Mononuclear cell (primary cell): Measurements from ENCODE around the gene JAM3. TPM values are rescaled to one million over a fixed set of nuclear protein-coding genes. Genes with fewer than 3 reads are reported as not detected.
"Not testable (repeated sequence)": the region's sequence is repeated elsewhere in the genome, so short reads cannot be mapped to it uniquely, and the experiment has no call there.

Source experiments
- H3K27me3 ChIP-seq: 2 replicates; pipeline ENCODE4 v1.6.0; 2011; ENCODE audit warnings: low read length, control low read depth; ENCODE audit not compliant: insufficient read depth
- H3K4me1 ChIP-seq: 2 replicates; pipeline ENCODE4 v1.5.1; 2011; ENCODE audit warnings: mild to moderate bottlenecking, low read length, control low read depth; ENCODE audit not compliant: insufficient read depth
- H3K4me3 ChIP-seq: 2 replicates; pipeline ENCODE4 v1.5.1; 2011; ENCODE audit warnings: mild to moderate bottlenecking, low read length, moderate library complexity
- H3K9me3 ChIP-seq: 2 replicates; pipeline ENCODE4 v1.5.1; 2011; ENCODE audit warnings: low read depth, mild to moderate bottlenecking, control low read depth, low read length
- total RNA-seq: library from RNA; depleted of rRNA; stranded (reverse); fragments of >200 nt; gene quantifications from one replicate; pipeline ENCODE4 v1.2.3, GENCODE V29; 2012

JAM3 gene
- total RNA-seq, 1 donor = 13.1 TPM

GRCh38 chr11:134065381-134065780 lies 3.5 kb upstream of the JAM3 start:
- peaks cover 26% of the 10 kb centered on the region for H3K27me3 ChIP-seq
- H3K4me1 ChIP-seq = no peaks in the 10 kb centered on the region
- H3K9me3 ChIP-seq = no peaks in the 10 kb centered on the region
- H3K4me3 ChIP-seq = no peak overlapping the region

GRCh38 chr11:134066943-134067885 lies 1.7 kb upstream of the JAM3 start:
- no peaks in the 10 kb centered on the region for H3K9me3 ChIP-seq
- no peak overlapping the region for H3K4me3 ChIP-seq
- H3K27me3 ChIP-seq = peaks cover 30% of the 10 kb centered on the region
- no peaks in the 10 kb centered on the region for H3K4me1 ChIP-seq

- Histone ChIP-seq H3K4me1 (no peaks in the 10 kb centered on the region), H3K27me3 (peaks cover 30% of the 10 kb centered on the region), H3K9me3 (no peaks in the 10 kb centered on the region), H3K4me3 (peak overlapping the region; percentile 40)
Observed at GRCh38 chr11:134069426-134070341, 812 bp downstream of the JAM3 start.

- Histone ChIP-seq H3K27me3 (peaks cover 30% of the 10 kb centered on the region), H3K4me3 (no peak overlapping the region), H3K4me1 (no peaks in the 10 kb centered on the region), H3K9me3 (no peaks in the 10 kb centered on the region)
Observed at GRCh38 chr11:134070342-134070845, 1.5 kb downstream of the JAM3 start.

GRCh38 chr11:134071306-134071705 lies 2.4 kb downstream of the JAM3 start:
- no peaks in the 10 kb centered on the region for H3K9me3 ChIP-seq
- H3K4me1 ChIP-seq = no peaks in the 10 kb centered on the region
- peaks cover 30% of the 10 kb centered on the region for H3K27me3 ChIP-seq
- no peak overlapping the region for H3K4me3 ChIP-seq

- Histone ChIP-seq H3K4me1 (no peaks in the 10 kb centered on the region), H3K4me3 (no peak overlapping the region), H3K27me3 (peaks cover 30% of the 10 kb centered on the region), H3K9me3 (no peaks in the 10 kb centered on the region)
Observed at GRCh38 chr11:134071766-134072402, 3.0 kb downstream of the JAM3 start.

GRCh38 chr11:134072844-134073243 lies 4.0 kb downstream of the JAM3 start:
- Histone ChIP-seq H3K9me3 (no peaks in the 10 kb centered on the region), H3K27me3 (peaks cover 22% of the 10 kb centered on the region), H3K4me3 (no peak overlapping the region), H3K4me1 (no peaks in the 10 kb centered on the region)

- H3K4me1 ChIP-seq = no peaks in the 10 kb centered on the region
- no peak overlapping the region for H3K4me3 ChIP-seq
- no peaks in the 10 kb centered on the region for H3K9me3 ChIP-seq
- peaks cover 13% of the 10 kb centered on the region for H3K27me3 ChIP-seq
Observed at GRCh38 chr11:134074346-134074745, 5.5 kb downstream of the JAM3 start.

GRCh38 chr11:134074766-134075165 lies 5.9 kb downstream of the JAM3 start:
- no peaks in the 10 kb centered on the region for H3K4me1 ChIP-seq
- no peaks in the 10 kb centered on the region for H3K9me3 ChIP-seq
- H3K4me3 ChIP-seq = no peak overlapping the region
- peaks cover 10% of the 10 kb centered on the region for H3K27me3 ChIP-seq

- Histone ChIP-seq H3K4me1 (no peaks in the 10 kb centered on the region), H3K27me3 (no peaks in the 10 kb centered on the region), H3K9me3 (no peaks in the 10 kb centered on the region), H3K4me3 (no peak overlapping the region)
Observed at GRCh38 chr11:134079317-134079716, 10.4 kb downstream of the JAM3 start.

- H3K4me3 ChIP-seq = not testable (repeated sequence)
Observed at GRCh38 chr11:134081258-134081657, 12.4 kb downstream of the JAM3 start.

GRCh38 chr11:134082990-134083389 lies 14.1 kb downstream of the JAM3 start:
- no peaks in the 10 kb centered on the region for H3K27me3 ChIP-seq
- no peaks in the 10 kb centered on the region for H3K4me1 ChIP-seq
- no peak overlapping the region for H3K4me3 ChIP-seq

More at GRCh38 chr11:134081258-134081657, 12.4 kb downstream of the JAM3 start:
- not testable (repeated sequence) for H3K27me3 ChIP-seq, H3K4me1 ChIP-seq, H3K9me3 ChIP-seq

GRCh38 chr11:134086376-134086775 lies 17.5 kb downstream of the JAM3 start:
- H3K27me3 ChIP-seq = no peaks in the 10 kb centered on the region
- H3K4me1 ChIP-seq = no peaks in the 10 kb centered on the region
- no peak overlapping the region for H3K4me3 ChIP-seq
- H3K9me3 ChIP-seq = no peaks in the 10 kb centered on the region

More at GRCh38 chr11:134082990-134083389, 14.1 kb downstream of the JAM3 start:
- no peaks in the 10 kb centered on the region for H3K9me3 ChIP-seq

- not testable (repeated sequence) for H3K27me3 ChIP-seq, H3K4me1 ChIP-seq, H3K9me3 ChIP-seq, H3K4me3 ChIP-seq
Observed at GRCh38 chr11:134092006-134092405, 23.1 kb downstream of the JAM3 start.
